ENCODE results near the gene WDR44.

GRCh38 chrX:118370921-118371624 is 25.2 kb downstream of the WDR44 start:
- TF ChIP-seq CTCF (IDR thresholded peaks at IDR 0.05; ENCODE audit: insufficient read depth, low read depth, low read length) (no peak), EZH2 (IDR thresholded peaks at IDR 0.05; ENCODE audit: insufficient read depth, low read length) (no peak)
